LNCAP (cell line): Measurements from ENCODE around the gene ARMH4.

Experiments used
- CTCF ChIP-seq: fragments of 450-650 bp; IDR thresholded peaks from 2 replicates; pipeline ENCODE4 v1.5.1; 2017; ENCODE audit warnings: mild to moderate bottlenecking

ARMH4 gene

GRCh38 chr14:57987596-57988300 lies 164.3 kb downstream of the ARMH4 start:
- no peak for TF ChIP-seq CTCF

GRCh38 chr14:57987051-57987450 lies 165.0 kb downstream of the ARMH4 start:
- TF ChIP-seq CTCF: no peak

- TF ChIP-seq CTCF: no peak
These were observed 169.0 kb downstream of the ARMH4 start for GRCh38 chr14:57982804-57983634.

GRCh38 chr14:57981817-57982560 lies 170.0 kb downstream of the ARMH4 start:
- no peak for TF ChIP-seq CTCF

- TF ChIP-seq CTCF: no peak
These were observed 172.5 kb downstream of the ARMH4 start for GRCh38 chr14:57979376-57980048.

- no peak for TF ChIP-seq CTCF
These were observed 175.3 kb downstream of the ARMH4 start for GRCh38 chr14:57976701-57977100.

- TF ChIP-seq CTCF: no peak
These were observed 177.1 kb downstream of the ARMH4 start for GRCh38 chr14:57974896-57975295.
